Gastrocnemius medialis (tissue), 4 donors: ENCODE results near the gene AMZ1.

Experiments
- POLR2A ChIP-seq, 2 donors: fragments of 450-650 bp; IDR thresholded peaks; one replicate each; pipeline ENCODE4 v1.6.1; 2017; ENCODE audit warnings: antibody characterized with exemption in 2 of 2, mild to moderate bottlenecking in 2 of 2, moderate library complexity in 2 of 2
- TF ChIP-seq, protein P1 (sequence below), 5 experiments: fragments of 450-650 bp in 3 of 5; fragments of 200-600 bp in 2 of 5; sonication (generic) in 2 of 5; IDR thresholded peaks in 4 of 5; conservative IDR thresholded peaks in 1 of 5; 1 replicate in 4 of 5; 2 replicates in 1 of 5; pipeline ENCODE4 v1.5.1; 2016 to 2019; ENCODE audit warnings: antibody characterized with exemption in 5 of 5, mild to moderate bottlenecking in 3 of 5, moderate library complexity in 3 of 5

GRCh38 chr7:2668401-2668800 is 19.6 kb upstream of the AMZ1 start:
- TF ChIP-seq, protein P1, sequence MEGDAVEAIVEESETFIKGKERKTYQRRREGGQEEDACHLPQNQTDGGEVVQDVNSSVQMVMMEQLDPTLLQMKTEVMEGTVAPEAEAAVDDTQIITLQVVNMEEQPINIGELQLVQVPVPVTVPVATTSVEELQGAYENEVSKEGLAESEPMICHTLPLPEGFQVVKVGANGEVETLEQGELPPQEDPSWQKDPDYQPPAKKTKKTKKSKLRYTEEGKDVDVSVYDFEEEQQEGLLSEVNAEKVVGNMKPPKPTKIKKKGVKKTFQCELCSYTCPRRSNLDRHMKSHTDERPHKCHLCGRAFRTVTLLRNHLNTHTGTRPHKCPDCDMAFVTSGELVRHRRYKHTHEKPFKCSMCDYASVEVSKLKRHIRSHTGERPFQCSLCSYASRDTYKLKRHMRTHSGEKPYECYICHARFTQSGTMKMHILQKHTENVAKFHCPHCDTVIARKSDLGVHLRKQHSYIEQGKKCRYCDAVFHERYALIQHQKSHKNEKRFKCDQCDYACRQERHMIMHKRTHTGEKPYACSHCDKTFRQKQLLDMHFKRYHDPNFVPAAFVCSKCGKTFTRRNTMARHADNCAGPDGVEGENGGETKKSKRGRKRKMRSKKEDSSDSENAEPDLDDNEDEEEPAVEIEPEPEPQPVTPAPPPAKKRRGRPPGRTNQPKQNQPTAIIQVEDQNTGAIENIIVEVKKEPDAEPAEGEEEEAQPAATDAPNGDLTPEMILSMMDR (IDR thresholded peaks at IDR 0.05 in 4 of 5, conservative IDR thresholded peaks at IDR 0.05 in 1 of 5): no peak
- no peak for TF ChIP-seq POLR2A (IDR thresholded peaks at IDR 0.05)
